MM.1S (cell line): Measurements from ENCODE around the gene GLYATL1B.

Experiments
- EZH2phosphoT487 ChIP-seq: fragments of 300-600 bp; sonication (generic); IDR thresholded peaks from 2 replicates; pipeline ENCODE4 v1.6.1; 2018; ENCODE audit warnings: antibody characterized with exemption, low read length
- TF ChIP-seq, protein P1 (sequence below): fragments of 300-600 bp; sonication (generic); IDR thresholded peaks from 2 replicates; pipeline ENCODE4 v1.5.1; 2016; ENCODE audit warnings: antibody characterized with exemption, low read length, mixed read lengths

GRCh38 chr11:59076876-59077571 is 9.1 kb upstream of the GLYATL1B start:
- TF ChIP-seq, protein P1, sequence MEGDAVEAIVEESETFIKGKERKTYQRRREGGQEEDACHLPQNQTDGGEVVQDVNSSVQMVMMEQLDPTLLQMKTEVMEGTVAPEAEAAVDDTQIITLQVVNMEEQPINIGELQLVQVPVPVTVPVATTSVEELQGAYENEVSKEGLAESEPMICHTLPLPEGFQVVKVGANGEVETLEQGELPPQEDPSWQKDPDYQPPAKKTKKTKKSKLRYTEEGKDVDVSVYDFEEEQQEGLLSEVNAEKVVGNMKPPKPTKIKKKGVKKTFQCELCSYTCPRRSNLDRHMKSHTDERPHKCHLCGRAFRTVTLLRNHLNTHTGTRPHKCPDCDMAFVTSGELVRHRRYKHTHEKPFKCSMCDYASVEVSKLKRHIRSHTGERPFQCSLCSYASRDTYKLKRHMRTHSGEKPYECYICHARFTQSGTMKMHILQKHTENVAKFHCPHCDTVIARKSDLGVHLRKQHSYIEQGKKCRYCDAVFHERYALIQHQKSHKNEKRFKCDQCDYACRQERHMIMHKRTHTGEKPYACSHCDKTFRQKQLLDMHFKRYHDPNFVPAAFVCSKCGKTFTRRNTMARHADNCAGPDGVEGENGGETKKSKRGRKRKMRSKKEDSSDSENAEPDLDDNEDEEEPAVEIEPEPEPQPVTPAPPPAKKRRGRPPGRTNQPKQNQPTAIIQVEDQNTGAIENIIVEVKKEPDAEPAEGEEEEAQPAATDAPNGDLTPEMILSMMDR = no peak
- no peak for TF ChIP-seq EZH2phosphoT487
